Fibroblast of lung (primary cell): ENCODE data around the gene CABP1. TPM values are rescaled to one million over a fixed set of nuclear protein-coding genes. Genes with fewer than 3 reads are reported as not detected.

Source experiments
- DNase-seq, 2 donors: peaks; one replicate each; pipeline versions ENCODE4 v3.0.0 to v3.0.0-alpha.2; 2010; ENCODE audit warnings: low read depth in 2 of 2
- H2AFZ ChIP-seq: 2 replicates; pipeline ENCODE4 v1.5.1; 2012; ENCODE audit warnings: low read length, control low read depth, inconsistent platforms
- H3K27ac ChIP-seq: 2 replicates; pipeline ENCODE4 v1.5.1; 2011; ENCODE audit warnings: low read length, control low read depth; ENCODE audit not compliant: insufficient read depth
- H3K27me3 ChIP-seq: 2 replicates; pipeline ENCODE4 v1.5.1; 2011; ENCODE audit warnings: mild to moderate bottlenecking, low read length; ENCODE audit not compliant: control insufficient read depth, insufficient read depth
- H3K36me3 ChIP-seq: 2 replicates; pipeline ENCODE4 v1.5.1; 2011; ENCODE audit warnings: low read length; ENCODE audit not compliant: control insufficient read depth, insufficient read depth
- H3K4me1 ChIP-seq: 2 replicates; pipeline ENCODE4 v1.5.1; 2011; ENCODE audit warnings: low read length; ENCODE audit not compliant: control insufficient read depth, insufficient read depth; ENCODE audit errors: extremely low read depth
- H3K4me2 ChIP-seq: 2 replicates; pipeline ENCODE4 v1.5.1; 2011; ENCODE audit warnings: low read length, control low read depth; ENCODE audit not compliant: insufficient read depth; ENCODE audit errors: extremely low read depth
- H3K4me3 ChIP-seq, 4 experiments: fragments of 200-600 bp in 1 of 4; sonication (generic) in 1 of 4; replicated peaks in 1 of 4; 2 replicates each; pipeline ENCODE4 v1.5.1; 2011 to 2016; ENCODE audit warnings: low read length in 4 of 4, low read depth in 3 of 4, mild to moderate bottlenecking in 3 of 4, control low read depth in 2 of 4, inconsistent platforms in 1 of 4, mixed read lengths in 1 of 4; ENCODE audit not compliant: insufficient read depth in 1 of 4; ENCODE audit errors: control extremely low read depth in 1 of 4
- H3K79me2 ChIP-seq: 2 replicates; pipeline ENCODE4 v1.5.1; 2012; ENCODE audit warnings: mild to moderate bottlenecking, low read length, inconsistent platforms; ENCODE audit not compliant: control insufficient read depth, insufficient read depth
- H3K9ac ChIP-seq: 2 replicates; pipeline ENCODE4 v1.5.1; 2011; ENCODE audit warnings: mild to moderate bottlenecking, low read length, control low read depth; ENCODE audit not compliant: insufficient read depth
- H3K9me3 ChIP-seq: 2 replicates; pipeline ENCODE4 v1.5.1; 2012; ENCODE audit warnings: low read depth, low read length; ENCODE audit not compliant: control insufficient read depth, insufficient read depth
- H4K20me1 ChIP-seq: 2 replicates; pipeline ENCODE4 v1.5.1; 2011; ENCODE audit warnings: low read length; ENCODE audit not compliant: control insufficient read depth, insufficient read depth; ENCODE audit errors: extremely low read depth
- CTCF ChIP-seq, 2 donors: IDR thresholded peaks in 1 of 2; conservative IDR thresholded peaks in 1 of 2; 1 replicate in 1 of 2; 2 replicates in 1 of 2; pipeline ENCODE4 v1.5.1; 2011 to 2012; ENCODE audit warnings: low read length in 2 of 2, control low read depth in 1 of 2, inconsistent platforms in 1 of 2, low read depth in 1 of 2, mild to moderate bottlenecking in 1 of 2
- EZH2 ChIP-seq: IDR thresholded peaks from 2 replicates; pipeline ENCODE4 v1.5.1; 2012; ENCODE audit warnings: low read length, control low read depth, mild to moderate bottlenecking; ENCODE audit errors: missing control alignments
- polyA plus RNA-seq, 2 donors: library from polyadenylated mRNA; depleted of rRNA in 1 of 2; stranded (reverse) in 1 of 2; unstranded in 1 of 2; fragments of >200 nt; gene quantifications; 2 replicates each; pipeline ENCODE4 v1.2.1, GENCODE V29; 2011 to 2012; ENCODE audit warnings: missing spikeins in 1 of 2
- total RNA-seq: library from RNA; depleted of rRNA; stranded (reverse); fragments of >200 nt; gene quantifications from 2 replicates; pipeline ENCODE4 v1.2.1, GENCODE V29; 2014

Gene CABP1
- total and polyA plus RNA-seq, 2 donors (not counting 1 experiment from before 2014, with no cell fraction given), result 0.36 TPM; not detected in 1

GRCh38 chr12:120661432-120661831, 21.0 kb downstream of the CABP1 start:
- H4K20me1 ChIP-seq, result no peaks in the 10 kb centered on the region
- H3K9me3 ChIP-seq, result no peaks in the 10 kb centered on the region
- no peak overlapping the region for H3K27ac ChIP-seq
- H3K36me3 ChIP-seq, result no peaks in the 10 kb centered on the region
- H3K4me2 ChIP-seq, result no peak overlapping the region
- H3K4me3 ChIP-seq, result no peak overlapping the region
- H3K9ac ChIP-seq, result no peak overlapping the region
- DNase-seq, result no peak
- no peaks in the 10 kb centered on the region for H3K4me1 ChIP-seq
- no peak overlapping the region for H2AFZ ChIP-seq
- no peaks in the 10 kb centered on the region for H3K79me2 ChIP-seq
- H3K27me3 ChIP-seq, result peaks cover 5% of the 10 kb centered on the region
- TF ChIP-seq CTCF (conservative IDR thresholded peaks at IDR 0.05 in 1 of 2, IDR thresholded peaks at IDR 0.05 in 1 of 2; ENCODE audit: low read depth in 1 of 2, low read length in 2 of 2), result no peak
- TF ChIP-seq EZH2, result no peak

GRCh38 chr12:120662879-120663278, 22.5 kb downstream of the CABP1 start:
- Histone ChIP-seq H3K9me3 (no peaks in the 10 kb centered on the region), H3K27me3 (peaks cover 5% of the 10 kb centered on the region), H3K79me2 (no peaks in the 10 kb centered on the region), H4K20me1 (no peaks in the 10 kb centered on the region), H3K36me3 (no peaks in the 10 kb centered on the region), H2AFZ (no peak overlapping the region), H3K4me3 (no peak overlapping the region), H3K27ac (no peak overlapping the region), H3K9ac (no peak overlapping the region), H3K4me1 (no peaks in the 10 kb centered on the region), H3K4me2 (no peak overlapping the region)
- TF ChIP-seq CTCF (conservative IDR thresholded peaks at IDR 0.05 in 1 of 2, IDR thresholded peaks at IDR 0.05 in 1 of 2; ENCODE audit: low read depth in 1 of 2, low read length in 2 of 2) (no peak), EZH2 (no peak)
- DNase-seq, result no peak

GRCh38 chr12:120663741-120664140, 23.3 kb downstream of the CABP1 start:
- no peak overlapping the region for H3K9ac ChIP-seq
- no peaks in the 10 kb centered on the region for H3K4me1 ChIP-seq
- H3K4me2 ChIP-seq, result no peak overlapping the region
- TF ChIP-seq CTCF (conservative IDR thresholded peaks at IDR 0.05 in 1 of 2, IDR thresholded peaks at IDR 0.05 in 1 of 2; ENCODE audit: low read depth in 1 of 2, low read length in 2 of 2) (no peak), EZH2 (no peak)
- no peak overlapping the region for H3K27ac ChIP-seq
- H3K27me3 ChIP-seq, result peaks cover 5% of the 10 kb centered on the region
- no peaks in the 10 kb centered on the region for H4K20me1 ChIP-seq
- H3K4me3 ChIP-seq, result no peak overlapping the region
- H3K36me3 ChIP-seq, result no peaks in the 10 kb centered on the region
- H3K9me3 ChIP-seq, result no peaks in the 10 kb centered on the region
- no peak for DNase-seq
- no peaks in the 10 kb centered on the region for H3K79me2 ChIP-seq
- H2AFZ ChIP-seq, result no peak overlapping the region
